SKM-1 (cell line): ENCODE results near the gene XIST.
"Not testable (repeated sequence)": the region's sequence is repeated elsewhere in the genome, so short reads cannot be mapped to it uniquely, and the experiment has no call there.

Experiments
- DNase-seq: peaks from one replicate; lab custom pipeline; 2025; ENCODE audit not compliant: unreplicated experiment; lab: John Stamatoyannopoulos, UW

XIST gene

GRCh38 chrX:73840120-73840924 lies 12.2 kb downstream of the XIST start:
- no peak for DNase-seq

DNA sequence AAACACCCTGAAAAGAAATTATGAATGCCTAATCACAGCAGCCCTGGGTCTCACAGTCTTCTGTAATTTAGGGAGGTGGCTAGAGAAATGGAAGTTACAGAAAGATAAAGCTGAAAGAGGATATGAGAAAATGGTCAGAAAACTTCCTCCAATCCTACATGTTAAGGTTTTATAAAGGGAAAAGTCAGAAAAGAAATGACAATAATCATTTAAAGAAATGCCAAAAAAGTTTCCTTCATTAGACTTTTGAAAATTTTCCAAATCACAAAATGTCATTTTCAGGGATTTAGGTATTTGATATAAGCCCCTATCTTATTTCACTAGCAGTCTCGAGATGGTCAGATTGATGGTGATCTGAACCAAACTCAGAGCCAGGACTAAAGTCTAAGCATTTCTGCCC lies 13.4 kb downstream of the XIST start:
- DNase-seq = no peak

- no peak for DNase-seq
Observed at GRCh38 chrX:73838123-73838522, 14.4 kb downstream of the XIST start.

DNA sequence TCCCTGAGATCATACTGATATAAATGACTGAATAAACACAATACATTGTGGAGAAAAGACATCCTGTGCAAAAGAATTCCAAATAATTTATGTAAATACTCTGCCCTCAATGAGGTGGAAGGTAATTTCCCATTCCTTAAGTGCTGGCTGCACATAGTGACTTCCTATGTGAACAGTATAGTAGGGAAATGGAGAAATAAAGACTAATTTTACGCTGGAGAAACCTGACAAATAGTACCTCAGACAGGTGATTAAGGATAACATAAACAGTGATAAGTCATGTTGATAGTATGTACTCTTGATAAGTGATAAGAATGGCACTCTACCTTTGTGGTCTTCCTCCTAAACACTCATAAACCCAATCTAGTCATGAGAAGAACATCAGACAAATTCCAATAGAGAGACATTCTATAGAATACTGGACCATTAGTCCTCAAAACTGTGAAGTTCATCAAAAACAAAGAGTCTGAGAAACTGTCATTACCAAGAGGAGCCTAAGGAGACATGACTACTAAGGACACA lies 15.5 kb downstream of the XIST start:
- no peak for DNase-seq

- DNase-seq = no peak
Observed at GRCh38 chrX:73834219-73834618, 18.3 kb downstream of the XIST start.

DNA sequence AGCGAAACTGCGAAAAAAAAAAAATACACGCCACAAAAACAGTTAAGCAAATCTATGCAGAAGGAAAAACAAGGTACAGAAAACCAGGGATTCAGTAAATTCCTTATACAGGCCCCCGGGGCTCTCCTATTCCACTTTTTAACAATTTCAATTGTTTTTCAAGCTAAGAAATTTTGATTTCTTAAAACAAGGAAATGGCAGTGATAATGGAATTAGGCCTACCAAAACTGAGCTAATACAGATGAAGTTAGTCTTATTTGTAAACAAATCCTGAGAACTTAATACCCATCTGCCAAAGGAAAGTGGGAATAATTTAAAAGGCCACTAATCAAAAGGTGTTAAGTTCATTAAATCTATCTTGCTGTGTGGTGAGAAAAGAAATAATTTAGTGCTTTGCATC lies 20.2 kb downstream of the XIST start:
- no peak for DNase-seq

GRCh38 chrX:73831500-73831899 lies 21.0 kb downstream of the XIST start:
- peak; percentile 51 for DNase-seq

GRCh38 chrX:73830489-73831414 lies 21.8 kb downstream of the XIST start:
- no peak for DNase-seq

DNA sequence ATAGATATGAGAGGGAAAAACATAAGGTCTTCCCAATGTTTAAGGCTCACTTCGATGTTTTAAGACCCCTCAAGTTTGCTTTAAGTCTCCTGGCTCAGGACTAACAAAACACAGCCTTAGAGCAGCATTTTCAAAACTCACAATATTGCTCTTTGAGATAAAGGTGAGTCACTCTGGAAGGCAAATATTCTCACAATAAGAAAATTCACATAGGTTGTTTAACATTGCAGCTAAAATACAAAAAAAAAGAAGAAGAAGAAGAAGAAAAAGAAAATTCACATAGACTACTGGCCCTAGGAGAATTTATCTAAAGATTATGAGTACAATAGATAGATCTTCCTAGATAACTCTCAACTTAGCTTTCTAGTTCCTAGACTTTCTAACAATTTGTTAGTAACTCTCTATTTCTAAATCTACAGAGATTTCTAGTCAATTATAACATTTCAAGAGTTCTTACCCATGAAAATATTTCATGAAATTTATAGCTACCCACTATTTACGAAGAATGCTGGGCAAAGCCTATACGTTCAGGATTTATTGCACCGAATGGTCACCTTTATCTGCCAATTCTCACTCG lies 22.5 kb downstream of the XIST start:
- DNase-seq = no peak

- DNase-seq = no peak
Observed at GRCh38 chrX:73828080-73828720, 24.3 kb downstream of the XIST start.

DNA sequence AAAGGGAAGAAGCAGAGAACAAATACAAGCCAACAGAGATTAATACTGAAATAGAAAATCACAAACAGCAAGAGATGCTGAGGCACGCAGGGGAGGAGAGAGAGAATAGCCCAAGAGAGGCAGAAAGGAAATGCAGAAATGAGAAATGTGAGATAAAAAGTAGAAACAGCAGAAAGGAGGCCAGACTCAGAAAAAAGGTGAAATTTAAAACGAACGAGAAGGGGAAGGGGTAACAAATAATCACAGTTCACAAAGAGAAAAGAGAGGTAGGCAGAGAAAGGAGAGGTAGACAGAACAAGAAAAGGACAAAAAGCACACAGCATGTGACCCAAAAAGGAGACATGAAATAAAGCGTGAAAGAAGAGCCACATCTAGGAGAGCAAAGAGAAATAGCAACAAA lies 25.1 kb downstream of the XIST start:
- no peak for DNase-seq

DNA sequence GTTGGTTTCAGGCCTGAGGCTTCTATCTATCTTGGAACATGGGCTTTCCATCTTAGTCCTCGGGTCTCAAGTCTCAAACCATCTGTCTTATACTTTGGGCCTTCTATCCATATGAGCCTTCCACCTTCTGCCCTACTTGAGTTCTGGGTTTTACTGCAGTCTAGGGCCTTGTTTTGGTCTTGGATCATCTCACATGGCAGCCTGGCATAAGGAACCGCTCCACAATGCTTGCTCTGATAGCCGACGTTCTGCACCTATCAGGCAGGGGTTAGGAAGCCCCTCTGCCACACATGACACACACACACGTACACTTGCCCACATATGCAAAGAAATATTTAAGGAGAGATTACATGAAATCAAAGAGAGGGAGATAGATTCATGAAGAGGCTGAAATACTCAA lies 25.5 kb downstream of the XIST start:
- DNase-seq = no peak

- no peak for DNase-seq
Observed at GRCh38 chrX:73825569-73825968, 26.9 kb downstream of the XIST start.

- DNase-seq = no peak
Observed at GRCh38 chrX:73823473-73824004, 29.0 kb downstream of the XIST start.

DNA sequence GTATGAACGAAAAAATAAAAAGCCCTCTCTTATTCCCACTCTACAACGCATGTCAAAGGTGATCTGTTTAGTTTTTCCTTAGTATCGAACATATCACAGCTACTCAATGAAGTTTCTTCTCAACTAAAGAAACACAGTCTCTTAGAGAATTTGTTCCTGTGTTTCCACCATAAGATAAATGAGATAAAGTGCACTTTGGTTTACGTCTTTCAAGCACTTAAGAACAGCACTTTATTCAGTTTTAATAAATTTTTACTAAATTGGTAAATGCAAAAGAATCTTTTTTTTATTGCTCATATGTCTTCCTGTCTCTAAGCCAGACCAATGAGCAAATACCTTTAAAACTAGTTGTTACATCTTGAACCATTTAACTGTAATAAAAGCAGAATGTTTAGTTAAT lies 29.7 kb downstream of the XIST start:
- no peak for DNase-seq

GRCh38 chrX:73821921-73822559 lies 30.5 kb downstream of the XIST start:
- no peak for DNase-seq

GRCh38 chrX:73819864-73820558 lies 32.5 kb downstream of the XIST start:
- not testable (repeated sequence) for DNase-seq

DNA sequence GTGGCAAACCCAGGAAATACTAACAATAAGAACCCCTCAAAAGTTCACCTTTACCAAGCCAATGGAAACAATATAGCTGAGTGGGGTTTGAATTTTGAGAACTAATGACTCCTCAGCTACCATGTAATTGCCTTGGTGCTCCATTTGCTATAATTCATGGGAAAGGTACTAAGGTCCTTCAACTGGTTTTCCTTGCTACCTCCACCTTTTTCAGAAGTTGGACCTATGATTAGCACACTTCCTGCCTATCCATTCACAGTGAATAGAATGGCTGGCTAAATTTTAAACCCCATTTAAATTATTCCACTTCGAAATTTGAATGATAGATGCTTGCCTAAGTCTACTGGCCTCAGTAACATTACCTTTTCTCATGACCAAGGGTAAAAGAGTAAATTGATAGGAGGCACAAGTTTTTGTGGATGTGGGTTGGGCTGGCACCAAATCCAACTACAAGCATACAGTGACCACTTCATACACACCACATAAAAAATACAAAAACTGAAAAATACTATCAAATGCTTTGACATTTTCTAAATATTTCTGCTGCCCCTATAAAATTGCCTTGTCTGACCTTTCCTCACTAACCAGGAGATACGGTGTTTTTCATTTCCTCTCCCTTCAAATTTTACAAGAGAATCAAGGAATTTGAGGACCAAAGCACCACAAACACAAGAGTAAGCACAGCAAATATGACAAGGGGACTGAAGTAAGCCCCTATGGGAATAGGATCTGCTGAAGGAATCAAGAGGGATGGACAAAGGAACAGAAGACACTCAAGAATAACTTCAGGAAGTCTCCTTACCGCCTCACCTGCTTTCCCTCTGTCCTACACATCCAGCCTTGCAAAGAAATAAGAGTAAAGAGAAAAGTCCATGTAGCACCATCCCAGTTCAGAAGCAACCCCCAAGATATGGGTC lies 34.1 kb downstream of the XIST start:
- no peak for DNase-seq
